ENCODE data around the gene SPINT2.
"Not testable (repeated sequence)": the region's sequence is repeated elsewhere in the genome, so short reads cannot be mapped to it uniquely, and the experiment has no call there.

Gene SPINT2

DNA sequence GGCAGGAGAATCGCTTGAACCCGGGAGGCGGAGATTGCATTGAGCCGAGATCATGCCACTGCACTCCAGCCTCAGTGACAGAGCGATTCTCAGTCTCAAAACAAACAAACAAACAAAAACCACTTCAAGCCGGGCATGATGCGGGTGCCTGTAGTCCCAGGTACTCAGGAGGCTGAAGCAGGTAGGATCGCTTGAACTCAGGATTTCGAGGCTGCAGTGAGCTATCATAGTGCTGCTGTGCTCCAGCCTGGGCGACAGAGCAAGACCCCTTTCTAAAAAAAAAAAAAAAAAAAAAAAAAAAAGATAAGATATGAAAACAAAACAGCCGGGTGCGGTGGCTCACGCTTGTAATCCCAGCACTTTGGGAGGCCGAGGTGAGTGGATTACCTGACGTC is 21.1 kb upstream of the SPINT2 start:
- no peak for DNase-seq

DNA sequence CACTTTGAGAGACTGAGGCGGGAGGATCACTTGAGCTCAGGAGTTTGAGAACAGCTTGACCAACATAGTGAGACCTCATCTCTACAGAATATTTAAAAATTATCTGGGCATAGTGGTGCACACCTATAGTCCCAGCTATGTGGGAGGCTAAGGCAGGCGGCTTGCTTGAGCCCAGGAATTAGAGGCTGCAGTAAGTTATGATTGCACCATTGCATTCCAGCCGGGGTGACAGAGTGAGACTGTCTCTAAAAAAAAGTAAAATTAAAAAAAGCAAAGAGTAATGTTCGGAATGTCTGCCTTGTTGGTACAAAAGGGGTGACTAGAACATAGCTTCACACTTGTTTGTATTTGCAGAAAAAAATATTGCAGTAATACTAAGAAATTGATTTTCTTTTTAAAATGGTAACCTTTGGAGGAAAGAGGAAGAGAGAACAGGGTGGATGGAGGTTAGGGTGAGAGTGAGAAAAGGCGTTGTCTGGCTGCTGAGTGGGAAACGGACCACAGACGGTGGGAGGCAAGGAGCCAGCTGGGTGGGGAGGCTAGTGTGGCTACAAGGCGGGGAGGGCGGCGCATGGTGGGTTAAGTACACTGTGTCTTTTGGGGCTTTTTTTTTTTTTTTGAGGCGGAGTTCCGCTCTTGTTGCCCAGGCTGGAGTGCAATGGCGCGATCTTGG is 18.4 kb upstream of the SPINT2 start:
- no peak for DNase-seq

DNA sequence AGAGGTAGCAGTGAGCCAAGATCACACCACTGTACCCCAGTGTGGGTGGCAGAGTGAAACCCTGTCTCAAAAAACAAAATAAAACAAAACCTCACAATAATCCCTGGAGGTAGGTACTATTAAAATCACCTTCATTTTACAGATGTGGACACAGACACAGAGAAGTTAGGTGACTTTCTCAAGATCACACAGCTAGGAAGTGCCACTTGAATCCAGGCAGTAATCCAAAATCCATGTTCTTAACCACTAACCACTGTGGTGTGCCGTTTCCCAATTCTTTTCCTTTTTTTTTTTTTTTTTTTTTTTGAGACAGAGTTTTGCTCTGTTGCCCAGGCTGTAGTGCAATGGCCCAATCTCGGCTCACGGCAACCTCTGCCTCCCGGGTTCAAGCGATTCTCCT is 17.2 kb upstream of the SPINT2 start:
- DNase-seq = no peak

DNA sequence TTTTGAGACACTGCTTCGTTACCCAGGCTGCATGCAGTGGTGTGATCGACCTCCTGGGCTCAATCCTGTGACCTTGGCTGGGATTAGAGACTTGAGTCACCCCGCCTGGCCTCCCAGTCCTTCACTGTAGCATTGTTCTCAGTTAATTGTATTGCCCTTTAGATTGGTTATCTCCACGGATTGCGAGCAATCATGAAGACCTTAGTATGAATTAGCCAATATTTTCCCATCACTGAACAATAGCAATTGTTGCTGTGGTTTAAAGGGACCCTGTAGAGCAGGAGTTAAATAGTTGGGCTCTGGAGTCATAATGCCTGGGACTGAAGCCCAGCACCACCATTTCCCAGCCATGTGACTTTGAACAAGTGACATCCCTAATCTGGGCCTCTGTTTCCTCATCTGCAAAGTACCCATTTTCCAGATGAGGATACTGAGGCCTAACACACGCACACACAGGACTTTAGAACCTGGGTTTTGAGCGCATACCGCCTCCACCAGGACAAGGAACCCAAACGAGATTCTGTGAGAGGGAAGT is 16.6 kb upstream of the SPINT2 start:
- no peak for DNase-seq

DNA sequence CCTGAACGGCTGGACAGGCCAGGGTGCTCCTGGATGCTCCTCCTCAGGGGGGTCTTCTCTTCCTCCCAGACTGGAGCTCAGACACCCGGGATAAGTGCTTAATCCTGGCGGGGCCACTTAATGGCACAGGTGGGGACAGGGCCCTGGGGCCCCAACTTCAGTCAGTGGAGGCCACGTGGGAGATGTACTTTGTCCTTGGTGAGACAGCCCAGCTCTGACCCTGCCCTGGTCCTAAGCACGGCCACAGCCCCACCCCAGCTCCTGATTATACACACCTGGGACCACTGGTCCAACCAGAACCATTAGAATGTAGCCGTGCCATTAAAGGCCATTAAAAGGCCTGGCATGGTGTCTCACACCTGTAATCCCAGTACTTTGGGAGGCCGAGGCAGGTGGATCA is 16.0 kb upstream of the SPINT2 start:
- no peak for DNase-seq

DNA sequence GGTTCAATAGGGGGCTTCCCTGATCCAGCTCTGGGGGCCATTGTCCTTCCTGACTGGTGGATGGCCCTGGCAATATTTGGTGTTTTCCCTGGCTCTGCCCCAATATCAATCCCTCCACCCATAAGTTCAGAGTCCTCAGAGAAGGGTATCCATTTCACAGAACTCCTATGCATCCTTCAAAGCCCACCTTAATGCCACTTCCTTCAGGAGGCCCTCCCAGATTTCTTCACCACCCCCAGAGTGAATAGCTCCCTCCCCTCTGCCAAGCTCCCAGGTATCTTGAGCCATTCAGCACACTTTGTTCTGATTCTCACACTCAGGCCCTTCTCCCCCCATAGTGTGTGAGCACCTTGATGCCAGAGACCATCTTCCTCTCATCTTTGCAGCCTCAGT is 13.9 kb upstream of the SPINT2 start:
- no peak for DNase-seq

DNA sequence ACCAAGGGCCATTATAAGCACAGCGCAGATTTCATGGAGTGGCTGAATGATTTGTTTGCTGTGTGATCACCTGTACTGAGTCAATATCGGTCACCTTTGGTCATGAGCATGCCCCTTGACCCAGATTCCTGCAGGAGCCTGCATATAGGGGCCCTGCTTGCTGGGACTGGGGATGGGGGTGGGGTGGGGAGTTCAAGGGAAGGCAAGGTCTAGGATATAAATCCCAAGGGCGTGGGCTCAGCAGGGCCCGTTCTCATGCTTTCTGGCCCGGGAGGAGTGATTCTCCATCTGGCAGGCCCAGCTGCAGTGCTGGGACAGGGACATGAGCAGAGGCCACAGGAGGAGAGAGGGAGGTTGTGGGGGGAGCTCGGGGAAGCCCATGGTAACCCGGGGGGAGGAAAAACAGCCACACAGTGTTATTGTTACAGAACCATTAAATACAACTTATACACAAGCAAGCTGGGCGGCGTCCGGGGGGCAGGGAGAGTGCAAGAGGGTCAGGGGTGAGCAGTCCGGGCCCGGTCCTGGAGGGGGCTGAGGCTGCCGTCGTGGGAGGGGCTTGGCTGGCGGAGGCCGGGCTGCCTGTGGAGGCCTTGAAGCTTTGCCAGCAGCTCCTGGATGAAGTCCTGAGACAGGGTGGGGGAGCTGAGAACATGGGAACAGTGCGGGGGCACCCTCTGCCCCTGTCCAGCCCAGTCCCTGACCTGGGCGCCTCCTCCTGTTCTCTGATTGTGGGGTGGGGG is 13.4 kb upstream of the SPINT2 start:
- no peak for DNase-seq

DNA sequence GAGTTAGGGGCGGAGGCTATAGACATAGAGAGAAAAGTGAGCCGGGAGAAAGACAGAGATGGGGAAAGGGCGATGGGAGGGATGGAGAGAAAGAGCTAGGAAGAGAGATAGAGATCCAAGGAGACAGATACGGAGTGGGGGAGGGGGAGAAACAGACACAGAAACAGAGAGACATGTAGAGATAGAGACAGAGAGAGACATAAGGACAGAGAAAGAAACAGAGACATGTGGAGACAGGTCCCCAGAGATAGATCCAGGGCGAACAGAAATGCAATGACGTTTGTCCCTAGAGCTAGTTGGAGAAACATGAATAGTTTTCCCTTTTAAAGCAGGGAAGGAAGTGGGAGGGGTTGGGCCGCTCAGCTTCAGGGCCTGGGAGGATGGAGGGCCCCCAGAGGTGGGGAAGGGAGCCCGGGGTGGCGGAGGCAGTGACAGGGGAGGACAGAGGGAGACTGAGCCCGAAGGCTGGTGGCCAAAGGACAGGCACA is 12.8 kb upstream of the SPINT2 start:
- no peak for DNase-seq

DNA sequence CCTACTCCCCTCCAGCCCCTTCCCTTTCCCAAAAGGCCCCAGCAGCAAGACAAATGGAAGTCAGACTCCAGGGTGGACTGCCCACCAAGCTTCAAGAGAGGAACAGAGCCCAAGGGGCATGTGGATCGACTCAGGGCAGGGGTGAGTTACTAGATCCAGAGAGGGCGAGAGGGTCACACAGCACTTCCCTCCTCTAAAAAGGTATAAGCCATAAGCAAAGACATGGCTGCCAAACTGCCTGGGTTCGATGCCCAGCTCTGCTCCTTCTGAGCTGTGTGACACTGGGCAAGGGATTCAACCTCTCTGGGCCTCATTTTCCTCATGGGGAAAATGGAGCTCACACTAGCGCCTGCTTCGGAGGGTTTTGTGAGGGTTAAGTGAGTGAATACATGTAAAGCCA is 12.0 kb upstream of the SPINT2 start:
- no peak for DNase-seq

DNA sequence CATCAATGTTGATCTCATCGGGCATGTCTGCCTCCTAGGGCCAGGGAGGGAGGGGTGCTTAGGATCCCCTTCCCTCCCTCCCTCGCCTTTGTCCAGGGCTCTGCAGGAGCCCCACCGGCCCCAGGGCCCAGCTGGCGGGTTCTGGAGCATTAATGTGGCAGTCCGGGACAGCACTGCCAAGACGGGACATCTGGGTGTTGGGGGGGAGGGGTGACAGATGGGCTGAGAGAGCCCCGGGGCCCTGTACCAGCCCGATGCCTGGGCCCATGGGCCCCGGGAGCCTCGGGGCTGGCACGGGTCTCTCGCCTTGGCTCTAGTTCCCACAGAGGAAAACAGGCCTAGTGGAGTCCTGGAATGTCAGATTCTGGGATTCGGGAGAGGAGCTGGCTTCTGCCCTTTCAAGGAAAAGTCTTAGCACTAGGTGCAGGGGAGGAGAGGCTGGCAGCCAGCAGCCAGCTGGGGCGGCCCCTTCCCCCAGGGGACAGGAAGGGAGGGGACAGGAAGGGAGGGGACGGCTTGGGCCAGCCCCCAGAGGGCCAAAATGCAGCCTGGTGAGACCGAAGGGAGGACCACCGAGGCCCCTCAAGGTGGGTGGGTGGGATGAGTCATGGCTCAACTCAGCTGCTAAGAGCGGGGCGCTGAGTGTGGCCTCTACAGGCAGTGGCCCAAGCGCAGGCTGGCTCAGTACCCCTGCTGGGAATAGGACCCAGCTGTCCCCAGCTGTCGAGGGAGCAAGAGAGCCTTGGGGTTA is 11.3 kb upstream of the SPINT2 start:
- DNase-seq = no peak

DNA sequence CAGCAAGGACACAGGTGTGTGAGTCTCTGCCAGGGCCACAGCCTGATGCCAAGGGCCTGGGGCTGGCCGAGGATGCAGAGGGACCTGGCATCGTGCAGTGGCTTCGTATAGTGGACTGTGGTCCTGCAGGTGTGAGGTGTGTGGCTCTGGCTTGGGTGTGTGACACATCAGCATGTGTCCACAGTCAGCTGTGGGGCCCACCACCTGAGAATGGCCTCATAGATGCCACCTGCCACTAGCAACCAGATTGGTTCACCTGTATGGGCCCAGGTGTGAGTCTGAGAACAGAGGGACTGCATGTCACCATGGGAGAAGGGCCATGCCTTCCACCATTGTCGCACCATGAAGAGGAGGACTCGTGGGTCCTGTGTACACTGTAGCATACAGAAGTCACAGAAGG is 10.6 kb upstream of the SPINT2 start:
- no peak for DNase-seq

DNA sequence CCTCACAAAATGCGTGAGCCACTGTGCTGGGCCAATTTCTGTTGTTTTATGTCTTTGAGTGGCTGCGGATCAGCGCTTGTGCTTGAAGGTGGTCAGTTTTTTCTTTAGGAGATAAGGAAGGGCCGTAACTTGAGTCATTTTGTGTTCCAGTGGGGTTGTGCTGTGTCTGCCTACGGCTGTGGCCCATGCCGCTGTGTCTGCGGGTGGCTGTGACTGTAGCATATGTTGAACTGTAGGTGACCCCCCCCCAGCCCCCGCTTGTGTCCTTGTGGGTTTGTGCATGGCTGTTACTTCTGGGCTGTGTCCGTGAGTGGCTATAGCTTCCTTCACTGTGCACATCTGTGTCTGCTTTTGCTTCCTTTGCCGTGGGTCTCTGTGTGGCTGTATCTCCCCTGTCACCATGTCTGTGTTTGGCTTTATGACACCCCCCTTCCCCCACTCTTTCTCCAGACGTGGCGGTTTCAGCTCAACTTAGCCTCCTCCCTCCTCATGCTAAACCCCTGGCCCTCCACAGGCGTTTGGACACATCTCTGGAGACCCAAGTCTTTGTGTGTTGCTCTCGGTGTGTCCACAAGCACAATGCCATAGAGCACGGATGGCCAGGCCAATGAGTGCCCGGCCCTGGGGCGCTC is 8.9 kb upstream of the SPINT2 start:
- DNase-seq = no peak

DNA sequence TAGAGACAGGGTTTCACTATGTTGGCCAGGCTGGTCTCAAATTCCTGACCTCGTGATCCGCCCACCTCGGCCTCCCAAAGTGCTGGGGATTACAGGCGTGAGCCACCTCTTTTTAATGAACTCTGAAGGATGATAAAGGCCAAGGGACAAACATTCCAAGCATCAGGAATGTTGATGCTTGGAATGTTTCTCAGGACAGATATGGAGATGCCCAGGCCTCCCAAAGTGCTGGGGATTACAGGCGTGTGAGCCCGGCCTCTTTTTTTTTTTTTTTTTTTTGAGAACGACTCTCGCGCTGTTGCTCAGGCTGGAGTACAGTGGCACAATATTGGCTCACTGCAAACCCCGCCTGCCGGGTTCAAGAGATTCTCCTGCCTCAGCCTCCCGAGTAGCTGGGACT is 2.4 kb upstream of the SPINT2 start:
- not testable (repeated sequence) for DNase-seq

DNA sequence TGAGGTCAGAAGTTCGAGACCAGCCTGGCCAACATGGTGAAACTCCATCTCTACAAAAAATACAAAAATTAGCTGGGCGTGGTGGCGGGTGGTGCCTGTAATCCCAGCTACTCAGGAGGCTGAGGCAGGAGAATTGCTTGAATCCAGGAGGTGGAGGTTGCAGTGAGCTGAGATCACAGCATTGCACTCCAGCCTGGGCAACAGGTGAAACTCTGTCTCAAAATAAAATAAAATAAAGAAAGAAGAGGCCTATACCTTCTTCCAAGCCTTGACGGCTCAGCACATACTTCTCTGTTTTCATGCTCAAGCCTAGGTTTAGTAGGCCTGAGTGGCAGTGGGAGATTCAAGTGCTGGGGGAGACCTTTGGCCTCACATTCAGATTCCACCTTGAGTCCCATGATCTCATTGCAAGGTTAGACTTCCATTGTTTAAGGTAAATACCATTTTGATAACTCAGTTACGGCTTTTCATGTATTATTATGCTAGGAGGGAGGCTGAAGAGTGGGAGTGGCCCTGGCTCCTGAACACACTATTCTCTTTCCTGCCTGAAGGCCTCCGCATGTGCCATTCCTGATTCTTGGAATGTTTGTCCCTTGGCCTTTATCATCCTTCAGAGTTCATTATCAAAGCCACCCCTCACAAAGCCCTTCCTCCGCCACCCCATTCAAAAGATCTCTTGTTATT is 1.6 kb upstream of the SPINT2 start:
- DNase-seq = no peak

DNA sequence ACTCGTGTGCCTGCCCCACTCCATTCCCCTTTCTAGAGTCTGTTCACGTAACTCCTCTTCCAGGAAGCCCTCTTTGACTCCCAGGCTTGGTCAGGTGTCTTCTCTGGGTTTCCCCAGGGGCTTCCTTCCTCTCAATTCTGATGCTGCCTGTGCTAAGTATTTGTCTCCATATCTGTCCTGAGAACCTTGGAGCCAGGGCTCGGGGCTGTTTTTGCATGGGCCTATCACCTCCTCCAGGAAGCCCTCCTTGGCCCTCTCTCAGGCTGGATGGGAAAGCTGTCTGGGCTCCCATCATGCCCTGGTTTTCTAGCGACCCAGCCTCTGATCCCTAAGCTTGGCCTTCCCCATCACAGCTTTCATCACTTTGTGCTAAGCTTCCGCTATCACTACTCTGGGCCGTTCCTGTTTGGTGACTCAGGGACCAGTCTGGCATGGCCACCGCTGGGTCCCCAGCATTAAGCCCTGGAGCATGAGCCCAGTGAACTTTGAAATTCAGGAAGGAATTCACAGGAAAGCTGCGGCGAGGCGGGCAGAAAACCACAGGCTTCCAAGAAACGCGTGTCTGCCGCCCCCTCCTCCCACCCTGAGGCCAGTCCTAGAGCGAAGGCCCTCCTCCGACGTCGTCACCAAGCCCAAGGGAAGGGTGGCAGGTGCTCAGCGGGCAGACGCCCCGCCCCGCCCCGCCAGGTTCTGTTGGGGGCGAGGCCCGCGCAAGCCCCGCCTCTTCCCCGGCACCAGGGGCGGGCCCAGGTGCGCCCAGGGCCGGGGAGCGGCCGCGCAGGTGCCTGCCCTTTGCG is 486 bp upstream of the SPINT2 start:
- DNase-seq = peak; percentile 71

DNA sequence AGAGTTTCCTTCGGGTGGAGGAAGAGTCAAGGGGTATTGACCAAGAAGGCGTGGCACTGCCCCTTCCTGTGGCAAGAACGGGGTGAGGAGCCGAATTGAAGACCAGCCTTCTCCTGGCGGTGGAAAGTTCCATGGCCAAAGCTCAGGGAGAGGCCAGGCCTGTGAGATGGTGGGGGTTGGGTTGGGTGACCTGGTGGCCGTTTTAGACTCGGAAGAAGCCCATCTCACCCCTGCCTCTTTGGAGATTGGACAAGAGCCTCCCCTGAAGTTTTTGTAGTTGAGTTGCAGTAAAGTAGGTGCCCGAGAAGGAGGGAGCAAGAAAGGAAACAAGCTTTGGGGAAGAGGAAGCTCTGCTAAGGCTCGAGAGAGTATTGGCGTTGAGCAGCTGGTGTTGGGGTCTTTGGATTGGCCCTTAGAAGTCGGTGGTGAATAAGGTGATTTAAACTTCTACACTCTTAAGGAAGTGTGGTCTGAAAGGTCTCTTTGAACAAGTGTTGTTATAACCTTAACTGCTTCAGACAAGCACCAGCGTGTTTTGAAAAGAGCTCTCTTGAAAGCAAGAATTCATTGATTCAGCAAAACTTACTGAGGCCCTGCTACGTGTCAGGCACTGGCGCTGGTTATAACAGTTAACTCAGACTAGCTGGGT is 964 bp downstream of the SPINT2 start:
- no peak for DNase-seq

DNA sequence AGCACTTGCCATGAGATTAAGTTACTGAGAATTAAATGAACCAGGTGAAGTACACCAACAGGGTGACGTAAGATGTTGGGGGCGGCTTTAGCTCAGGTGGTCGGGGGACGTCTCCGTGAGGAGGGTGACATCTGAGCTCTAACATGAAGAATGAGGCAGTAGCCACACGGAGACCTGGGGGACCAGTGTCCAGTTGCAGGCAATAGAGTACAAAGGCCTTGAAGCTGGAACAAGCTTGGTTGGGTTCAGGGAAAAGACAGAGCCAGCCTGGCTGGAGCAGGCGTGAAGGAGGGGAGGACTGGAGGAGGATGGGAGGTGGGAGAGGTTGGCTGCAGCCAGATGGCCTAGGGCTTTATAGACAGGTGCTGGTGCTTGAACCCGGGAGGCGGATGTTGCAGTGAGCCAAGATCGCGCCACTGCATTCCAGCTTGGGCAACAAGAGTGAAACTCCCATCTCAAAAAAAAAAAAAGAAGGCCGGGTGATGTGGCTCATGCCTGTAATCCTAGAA is 1.6 kb downstream of the SPINT2 start:
- no peak for DNase-seq

DNA sequence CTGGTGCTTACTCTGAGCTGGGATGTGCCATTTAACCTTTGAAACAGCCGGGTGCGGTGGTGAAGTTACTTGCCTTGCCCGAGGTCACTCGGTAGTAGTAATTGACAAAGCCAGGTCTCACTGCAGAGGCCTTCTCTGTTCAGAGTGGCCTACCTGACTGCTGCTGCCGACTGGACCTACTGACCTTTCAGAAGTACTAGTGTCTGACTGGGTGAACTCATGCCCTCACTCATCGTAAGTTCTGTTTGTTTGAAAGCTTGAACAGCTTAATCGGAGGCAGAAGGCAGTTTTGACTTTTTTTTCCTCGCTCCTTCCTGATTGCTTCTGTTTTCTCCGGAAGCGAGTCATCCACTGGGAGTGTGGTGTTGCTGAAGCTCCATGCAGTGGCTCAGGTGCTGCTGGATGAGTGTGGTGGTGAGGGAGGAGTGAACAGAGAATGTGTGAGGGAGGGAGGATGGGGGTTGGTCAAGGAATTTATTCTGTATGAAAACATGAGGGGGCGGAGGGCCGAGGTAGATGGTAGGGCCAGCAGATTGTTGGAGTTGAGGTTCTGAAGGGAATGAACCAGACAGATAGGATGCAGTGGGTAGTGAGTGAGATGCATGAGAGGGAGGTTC is 2.7 kb downstream of the SPINT2 start:
- DNase-seq = no peak

DNA sequence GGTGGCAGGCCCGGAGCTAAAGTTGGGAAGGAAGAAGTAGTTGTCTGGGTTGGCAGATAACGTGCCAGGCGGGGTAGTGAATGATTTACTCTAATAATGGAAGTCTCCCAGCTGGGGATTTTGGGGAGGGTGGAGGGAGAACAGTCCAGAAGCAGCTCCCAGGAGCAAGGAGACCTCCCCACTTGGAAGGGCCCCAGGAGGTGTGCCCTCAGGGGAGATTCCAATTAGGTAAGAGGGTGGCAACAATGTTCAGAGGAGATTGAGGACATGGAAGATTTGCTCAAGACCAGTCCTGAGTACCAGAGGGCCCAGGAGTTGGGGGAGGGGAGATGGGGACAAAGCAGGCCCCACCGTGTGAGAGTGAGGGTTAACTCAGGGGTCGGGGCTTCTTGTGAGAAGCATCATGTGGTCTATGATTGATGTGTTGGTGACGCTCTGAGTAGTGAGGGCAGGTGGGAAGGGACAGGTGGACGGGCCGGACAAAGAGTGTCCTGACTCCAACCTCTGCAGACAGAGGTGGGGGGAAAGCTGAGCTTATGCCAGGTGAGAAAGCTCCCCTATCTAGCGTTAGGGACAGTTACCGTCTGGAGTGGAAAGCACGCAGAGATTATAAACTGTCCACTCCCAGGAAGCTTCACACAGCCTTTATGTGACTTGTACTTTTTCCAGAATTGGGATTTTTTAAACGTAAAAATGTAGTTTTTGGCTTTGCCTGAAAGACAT is 3.5 kb downstream of the SPINT2 start:
- no peak for DNase-seq

DNA sequence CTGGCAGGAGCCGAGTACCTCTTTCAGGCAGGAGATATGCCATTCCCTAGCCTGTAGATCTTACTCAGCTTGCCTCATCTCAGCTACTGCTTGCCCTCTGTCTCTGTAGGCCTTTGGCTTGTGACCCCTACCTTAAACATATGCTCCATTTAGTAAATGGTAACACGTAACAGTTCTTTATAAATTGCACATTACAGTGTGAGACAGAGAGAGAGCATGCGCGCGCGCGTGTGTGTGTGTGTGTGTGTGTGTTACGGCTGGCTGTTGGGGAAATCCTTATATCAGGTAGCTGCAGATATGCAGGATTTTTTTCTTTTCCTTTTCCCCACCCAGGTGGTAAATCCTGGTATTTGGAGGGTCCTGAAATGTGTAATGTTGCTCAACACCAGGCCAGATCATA is 4.2 kb downstream of the SPINT2 start:
- DNase-seq = no peak
